ENCODE data around the gene GCNT1.
"Not testable (repeated sequence)": the region's sequence is repeated elsewhere in the genome, so short reads cannot be mapped to it uniquely, and the experiment has no call there.

The GCNT1 gene

DNA sequence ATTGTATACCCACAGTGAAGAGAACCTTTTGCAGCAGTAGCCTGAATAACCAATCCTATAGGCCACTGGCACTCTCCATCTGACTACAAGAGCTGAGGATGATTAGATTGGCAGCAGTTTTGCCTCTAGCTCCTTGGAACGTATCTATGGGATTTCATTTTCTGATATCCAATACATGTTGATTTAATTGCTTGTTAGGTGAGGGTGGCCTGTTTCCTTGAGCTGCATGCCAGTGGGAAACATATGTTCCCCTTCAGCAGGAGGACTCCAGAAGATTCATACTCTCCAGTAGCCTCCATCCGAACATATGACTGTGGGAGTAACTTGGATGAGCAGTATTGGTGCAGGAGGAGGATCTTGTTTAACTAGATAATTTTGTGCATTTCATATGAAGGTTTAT is 51.5 kb downstream of the GCNT1 start:
- no peak overlapping the region for H3K27ac ChIP-seq
- TF ChIP-seq, protein P1, sequence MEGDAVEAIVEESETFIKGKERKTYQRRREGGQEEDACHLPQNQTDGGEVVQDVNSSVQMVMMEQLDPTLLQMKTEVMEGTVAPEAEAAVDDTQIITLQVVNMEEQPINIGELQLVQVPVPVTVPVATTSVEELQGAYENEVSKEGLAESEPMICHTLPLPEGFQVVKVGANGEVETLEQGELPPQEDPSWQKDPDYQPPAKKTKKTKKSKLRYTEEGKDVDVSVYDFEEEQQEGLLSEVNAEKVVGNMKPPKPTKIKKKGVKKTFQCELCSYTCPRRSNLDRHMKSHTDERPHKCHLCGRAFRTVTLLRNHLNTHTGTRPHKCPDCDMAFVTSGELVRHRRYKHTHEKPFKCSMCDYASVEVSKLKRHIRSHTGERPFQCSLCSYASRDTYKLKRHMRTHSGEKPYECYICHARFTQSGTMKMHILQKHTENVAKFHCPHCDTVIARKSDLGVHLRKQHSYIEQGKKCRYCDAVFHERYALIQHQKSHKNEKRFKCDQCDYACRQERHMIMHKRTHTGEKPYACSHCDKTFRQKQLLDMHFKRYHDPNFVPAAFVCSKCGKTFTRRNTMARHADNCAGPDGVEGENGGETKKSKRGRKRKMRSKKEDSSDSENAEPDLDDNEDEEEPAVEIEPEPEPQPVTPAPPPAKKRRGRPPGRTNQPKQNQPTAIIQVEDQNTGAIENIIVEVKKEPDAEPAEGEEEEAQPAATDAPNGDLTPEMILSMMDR (IDR thresholded peaks at IDR 0.05), result no peak
- no peak for TF ChIP-seq ZFX (IDR thresholded peaks at IDR 0.05; ENCODE audit: borderline replicate concordance)

DNA sequence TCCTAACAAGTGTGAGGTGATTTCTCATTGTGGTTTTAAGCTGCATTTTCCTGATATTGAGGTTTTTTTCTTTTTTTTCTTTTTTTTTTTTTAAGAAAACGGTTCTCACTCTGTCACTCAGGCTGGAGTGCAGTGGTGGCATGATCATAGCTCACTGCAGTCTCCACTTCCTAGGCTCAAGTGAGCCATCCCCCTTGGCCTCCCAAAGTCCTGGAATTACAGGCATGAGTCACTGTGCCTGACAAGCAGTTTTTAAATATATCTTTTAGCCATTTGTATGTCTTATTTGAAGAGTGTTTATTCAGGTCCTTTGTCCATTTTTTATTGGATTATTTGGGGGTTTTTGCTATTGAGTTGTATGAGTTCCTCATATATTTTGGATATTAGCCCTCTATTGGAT is 53.8 kb downstream of the GCNT1 start:
- TF ChIP-seq, protein P1 (IDR thresholded peaks at IDR 0.05), result no peak
- no peak for TF ChIP-seq ZFX (IDR thresholded peaks at IDR 0.05; ENCODE audit: borderline replicate concordance)
- H3K27ac ChIP-seq, result no peak overlapping the region

DNA sequence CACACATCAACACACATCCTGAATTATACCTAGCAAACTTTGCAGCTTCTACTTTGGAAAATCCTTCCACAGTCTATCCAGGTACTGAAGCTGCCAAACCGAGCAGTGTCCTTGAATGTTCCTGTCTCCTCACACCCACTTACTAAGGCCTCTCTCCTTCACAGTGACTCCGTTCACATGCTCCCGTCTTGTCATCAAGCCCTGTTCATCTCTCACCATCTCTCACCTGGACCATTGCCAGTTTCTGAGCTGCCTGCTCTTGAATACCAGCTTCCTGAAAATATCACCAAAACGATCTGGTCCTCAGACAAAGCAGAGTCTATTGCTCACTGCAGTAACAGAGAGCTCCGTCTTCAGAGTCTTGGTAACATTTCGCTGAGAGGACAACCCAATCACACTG is 57.4 kb downstream of the GCNT1 start:
- TF ChIP-seq, protein P1 (IDR thresholded peaks at IDR 0.05), result no peak
- TF ChIP-seq ZFX (IDR thresholded peaks at IDR 0.05; ENCODE audit: borderline replicate concordance), result no peak
- H3K27ac ChIP-seq, result no peak overlapping the region

DNA sequence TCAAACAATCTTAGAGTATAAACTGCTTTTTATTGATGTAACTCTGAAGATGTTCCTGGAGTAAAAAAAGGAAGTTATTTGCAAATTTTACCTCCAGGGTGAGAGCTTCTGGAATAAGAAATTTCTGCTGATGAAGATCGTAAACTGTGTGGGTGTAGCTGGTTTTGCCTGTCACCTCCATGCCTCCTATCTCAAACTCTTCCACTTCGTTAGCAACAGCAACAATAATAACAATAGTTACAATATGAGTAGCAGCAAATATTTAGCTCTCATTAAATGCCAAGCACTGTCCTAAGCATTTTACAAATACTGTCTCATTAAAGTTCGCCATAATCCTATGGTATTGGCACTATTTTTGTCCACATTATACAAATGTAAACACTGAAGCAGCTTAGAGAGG is 57.9 kb downstream of the GCNT1 start:
- no peak overlapping the region for H3K27ac ChIP-seq
- TF ChIP-seq, protein P1 (IDR thresholded peaks at IDR 0.05), result no peak
- TF ChIP-seq ZFX (IDR thresholded peaks at IDR 0.05; ENCODE audit: borderline replicate concordance), result no peak

DNA sequence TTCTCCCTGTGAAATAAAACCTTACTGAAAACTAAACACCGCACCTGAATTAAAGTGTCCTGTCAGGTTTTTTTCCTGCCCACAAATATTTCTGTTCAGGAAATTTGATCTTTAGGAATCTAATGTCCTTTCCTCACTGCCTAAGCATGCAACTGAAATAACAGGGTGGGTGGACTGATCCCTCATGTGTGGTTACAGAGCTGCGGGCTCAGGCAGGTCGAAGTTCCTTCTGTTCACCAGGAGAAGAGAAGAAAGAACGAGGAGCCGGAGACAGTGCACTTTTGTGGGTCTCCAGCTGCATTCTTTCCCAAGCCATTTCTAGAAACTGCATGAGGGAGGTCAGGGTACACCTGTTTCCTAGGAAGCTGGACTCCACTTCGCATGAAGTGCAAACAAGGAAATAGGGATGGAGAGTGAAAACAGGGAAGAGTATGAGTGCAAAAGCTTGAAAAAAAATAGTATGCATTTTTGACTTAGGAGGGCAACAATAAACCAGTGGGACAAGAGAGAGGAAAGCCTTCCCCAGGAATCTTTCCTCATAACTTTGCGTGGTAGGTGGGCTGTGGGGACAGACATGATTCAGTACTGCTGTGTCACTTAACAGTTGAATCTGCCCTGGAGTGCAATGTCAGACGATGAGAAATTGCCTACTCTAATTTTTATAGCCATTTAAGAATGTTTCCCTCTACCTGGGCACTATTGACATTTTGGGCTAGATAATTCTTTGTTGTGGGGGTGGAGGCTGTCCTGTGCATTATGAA is 60.3 kb downstream of the GCNT1 start:
- TF ChIP-seq, protein P1 (IDR thresholded peaks at IDR 0.05), result no peak
- TF ChIP-seq ZFX (IDR thresholded peaks at IDR 0.05; ENCODE audit: borderline replicate concordance), result no peak
- no peak overlapping the region for H3K27ac ChIP-seq

DNA sequence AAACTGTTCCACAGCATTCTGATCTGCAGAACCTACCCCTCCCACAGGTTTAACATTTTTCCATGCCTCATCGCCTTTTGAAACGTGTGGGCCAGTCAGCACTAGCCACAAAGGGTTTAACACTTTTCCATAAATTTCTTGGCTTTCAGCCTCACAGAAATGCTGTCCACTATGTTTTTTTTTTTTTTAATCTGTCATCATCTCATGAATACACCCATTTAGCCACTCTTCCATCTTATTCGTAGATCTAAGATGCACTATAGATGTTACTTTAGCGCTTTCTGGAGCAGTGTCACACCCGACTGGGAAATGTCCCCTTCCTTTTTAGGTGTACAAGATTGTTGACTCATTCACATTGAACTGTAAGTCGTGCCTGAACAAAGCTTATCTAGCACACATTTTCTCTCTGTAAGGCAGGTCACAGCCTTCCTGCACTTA is 62.3 kb downstream of the GCNT1 start:
- H3K27ac ChIP-seq, result no peak overlapping the region
- TF ChIP-seq, protein P1 (IDR thresholded peaks at IDR 0.05), result no peak
- no peak for TF ChIP-seq ZFX (IDR thresholded peaks at IDR 0.05; ENCODE audit: borderline replicate concordance)

DNA sequence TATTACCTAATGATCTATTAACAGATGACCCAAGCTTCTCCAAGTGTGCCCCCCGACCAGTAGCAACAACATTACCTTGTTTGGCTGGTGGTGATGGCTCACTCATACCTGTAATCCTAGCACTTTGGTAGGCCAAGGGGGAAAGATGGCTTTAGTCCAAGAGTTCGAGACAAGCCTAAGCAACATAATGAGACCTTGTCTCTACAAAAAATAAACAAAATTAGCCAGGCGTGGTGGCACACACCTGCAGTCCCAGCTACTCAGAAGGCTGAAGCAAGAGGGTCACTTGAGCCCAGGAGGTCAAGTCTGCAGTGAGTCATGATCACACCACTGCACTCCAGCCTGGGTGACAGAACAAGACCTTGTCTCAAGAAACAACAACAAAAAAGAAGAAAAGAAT is 62.9 kb downstream of the GCNT1 start:
- TF ChIP-seq ZFX (IDR thresholded peaks at IDR 0.05; ENCODE audit: borderline replicate concordance), result no peak
- TF ChIP-seq, protein P1 (IDR thresholded peaks at IDR 0.05), result no peak
- H3K27ac ChIP-seq, result no peak overlapping the region

DNA sequence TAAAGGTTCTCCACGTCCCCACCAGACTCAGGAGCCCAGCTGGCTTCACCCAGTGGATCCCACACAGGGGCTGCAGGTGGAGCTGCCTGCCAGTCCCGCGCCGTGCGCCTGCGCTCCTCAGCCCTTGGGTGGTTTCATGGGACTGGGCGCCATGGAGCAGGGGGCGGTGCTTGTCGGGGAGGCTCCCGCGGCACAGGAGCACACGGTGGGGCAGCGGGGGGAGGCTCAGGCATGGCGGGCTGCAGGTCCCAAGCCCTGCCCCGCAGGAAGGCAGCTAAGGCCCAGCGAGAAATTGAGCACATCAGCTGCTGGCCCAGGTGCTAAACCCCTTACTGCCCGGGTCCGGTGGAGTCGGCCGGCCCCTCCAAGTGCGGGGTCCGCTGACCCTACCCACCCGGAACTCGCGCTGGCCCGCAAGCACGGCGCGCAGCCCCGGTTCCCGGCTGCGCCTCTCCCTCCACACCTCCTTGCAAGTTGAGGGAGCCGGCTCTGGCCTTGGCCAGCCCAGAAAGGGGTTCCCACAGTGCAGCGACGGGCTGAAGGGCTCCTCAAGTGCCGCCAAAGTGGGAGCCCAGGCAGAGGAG is 64.7 kb downstream of the GCNT1 start:
- H3K27ac ChIP-seq, result not testable (repeated sequence)

Measured in 22Rv1 (cell line).